CD4-positive, alpha-beta T cell treated with Interferon gamma for 1 hour (primary cell): Measurements from ENCODE around the gene P2RY6.
"Not testable (repeated sequence)": the region's sequence is repeated elsewhere in the genome, so short reads cannot be mapped to it uniquely, and the experiment has no call there.

Experiments
- DNase-seq: peaks from one replicate; pipeline ENCODE4 v3.0.0-alpha.2; 2020

Gene P2RY6

GRCh38 chr11:73262851-73263495 is 9.2 kb upstream of the P2RY6 start:
- no peak for DNase-seq

- no peak for DNase-seq
These were observed 8.5 kb upstream of the P2RY6 start for GRCh38 chr11:73263640-73264039.

GRCh38 chr11:73265278-73265810 is 6.8 kb upstream of the P2RY6 start:
- no peak for DNase-seq

GRCh38 chr11:73265853-73266645 is 6.1 kb upstream of the P2RY6 start:
- no peak for DNase-seq

- DNase-seq = no peak
These were observed 5.5 kb upstream of the P2RY6 start for GRCh38 chr11:73266646-73267020.

- no peak for DNase-seq
These were observed 4.9 kb upstream of the P2RY6 start for GRCh38 chr11:73267122-73267846.

- no peak for DNase-seq
These were observed 4.1 kb upstream of the P2RY6 start for GRCh38 chr11:73267906-73268540.

GRCh38 chr11:73268671-73269271 is 3.4 kb upstream of the P2RY6 start:
- no peak for DNase-seq

- DNase-seq = no peak
These were observed 2.6 kb upstream of the P2RY6 start for GRCh38 chr11:73269459-73270015.

- no peak for DNase-seq
These were observed 1.9 kb upstream of the P2RY6 start for GRCh38 chr11:73270016-73270854.

- DNase-seq = no peak
These were observed 1.2 kb upstream of the P2RY6 start for GRCh38 chr11:73270855-73271477.

- not testable (repeated sequence) for DNase-seq
These were observed 666 bp upstream of the P2RY6 start for GRCh38 chr11:73271478-73271865.

GRCh38 chr11:73272680-73273038 is 521 bp downstream of the P2RY6 start:
- no peak for DNase-seq

- no peak for DNase-seq
These were observed 1.2 kb downstream of the P2RY6 start for GRCh38 chr11:73273222-73273895.

GRCh38 chr11:73274191-73274590 is 2.1 kb downstream of the P2RY6 start:
- DNase-seq = not testable (repeated sequence)

GRCh38 chr11:73274722-73275380 is 2.7 kb downstream of the P2RY6 start:
- DNase-seq = no peak

- no peak for DNase-seq
These were observed 3.2 kb downstream of the P2RY6 start for GRCh38 chr11:73275381-73275750.

- DNase-seq = no peak
These were observed 5.3 kb downstream of the P2RY6 start for GRCh38 chr11:73277467-73277866.

GRCh38 chr11:73280626-73281025 is 8.5 kb downstream of the P2RY6 start:
- DNase-seq = no peak

- DNase-seq = no peak
These were observed 9.1 kb downstream of the P2RY6 start for GRCh38 chr11:73281201-73281741.
